Natural killer cell (primary cell): Measurements from ENCODE around the gene CAMSAP1. TPM values are rescaled to one million over a fixed set of nuclear protein-coding genes. Genes with fewer than 3 reads are reported as not detected.

Source experiments
- ATAC-seq, 3 donors: fragments of 150-1000 bp in 2 of 3; fragments of 200-7000 bp in 1 of 3; cut with Tn5 transposase; 1 replicate in 1 of 3; 2 replicates in 2 of 3; pipeline ENCODE4 v1.10.0; 2021; ENCODE audit warnings: mild to moderate bottlenecking in 2 of 3, moderate library complexity in 2 of 3
- DNase-seq, 2 donors: peaks; one replicate each; pipeline versions ENCODE4 v3.0.0 to v3.0.0-alpha.2; 2013 to 2021; ENCODE audit warnings: mixed read lengths in 1 of 2
- H3K27ac ChIP-seq: one replicate; pipeline ENCODE4 v1.5.1; 2013; ENCODE audit warnings: mild to moderate bottlenecking, low read length
- H3K27me3 ChIP-seq: one replicate; pipeline ENCODE4 v1.6.1; 2013; ENCODE audit warnings: low read length; ENCODE audit not compliant: control insufficient read depth, insufficient read depth
- H3K36me3 ChIP-seq: one replicate; pipeline ENCODE4 v1.6.1; 2013; ENCODE audit warnings: low read length; ENCODE audit not compliant: control insufficient read depth, insufficient read depth
- H3K4me1 ChIP-seq: one replicate; pipeline ENCODE4 v1.6.1; 2013; ENCODE audit warnings: low read length; ENCODE audit not compliant: control insufficient read depth, insufficient read depth
- H3K4me3 ChIP-seq: one replicate; pipeline ENCODE4 v1.5.1; 2013; ENCODE audit warnings: low read length
- H3K9me3 ChIP-seq: one replicate; pipeline ENCODE4 v1.6.1; 2013; ENCODE audit warnings: low read length; ENCODE audit not compliant: control insufficient read depth, insufficient read depth
- H3K27ac Mint-ChIP-seq, 2 donors: one replicate each; pipeline ENCODE4 v1.8.0; 2022; ENCODE audit warnings: mild to moderate bottlenecking in 2 of 2, mixed read lengths in 2 of 2, moderate library complexity in 1 of 2
- H3K27me3 Mint-ChIP-seq, 2 donors: one replicate each; pipeline ENCODE4 v1.8.0; 2022; ENCODE audit warnings: low read depth in 2 of 2, mixed read lengths in 2 of 2
- H3K36me3 Mint-ChIP-seq: one replicate; pipeline ENCODE4 v1.8.0; 2022; ENCODE audit warnings: mixed read lengths
- H3K4me1 Mint-ChIP-seq, 2 donors: one replicate each; pipeline ENCODE4 v1.8.0; 2022; ENCODE audit warnings: mixed read lengths in 2 of 2
- H3K4me3 Mint-ChIP-seq: one replicate; pipeline ENCODE4 v1.8.0; 2022; ENCODE audit warnings: mild to moderate bottlenecking, moderate library complexity, mixed read lengths
- H3K9me3 Mint-ChIP-seq, 2 donors: one replicate each; pipeline ENCODE4 v1.8.0; 2022; ENCODE audit warnings: mixed read lengths in 2 of 2
- CTCF ChIP-seq: fragments of 200-600 bp; IDR thresholded peaks from one replicate; pipeline ENCODE4 v1.8.0; 2022; ENCODE audit warnings: antibody characterized with exemption
- WGBS: methylation state at CpG from one replicate; pipeline ENCODE4 v1.1.7; 2013; ENCODE audit warnings: missing lambda C conversion rate; ENCODE audit not compliant: insufficient coverage; 5-methylcytosine and 5-hydroxymethylcytosine counted together
- intact Hi-C: fragments of 100-400 bp; cut with micrococcal nuclease; formaldehyde crosslinking; loops from one replicate; pipeline ENCODE4 v1.14.2; 2022
- total RNA-seq, 4 donors: library from RNA; stranded (reverse); fragments of 120-200 nt in 1 of 4; gene quantifications; one replicate each; pipeline versions ENCODE4 v1.2.3 to v1.2.4, GENCODE V29; 2013 to 2022

The CAMSAP1 gene
- total RNA-seq, 3 donors from 2014 or later (not counting 1 experiment from before 2014, with no cell fraction given) = 25.9 to 33.5 (median 28.1) TPM

DNA sequence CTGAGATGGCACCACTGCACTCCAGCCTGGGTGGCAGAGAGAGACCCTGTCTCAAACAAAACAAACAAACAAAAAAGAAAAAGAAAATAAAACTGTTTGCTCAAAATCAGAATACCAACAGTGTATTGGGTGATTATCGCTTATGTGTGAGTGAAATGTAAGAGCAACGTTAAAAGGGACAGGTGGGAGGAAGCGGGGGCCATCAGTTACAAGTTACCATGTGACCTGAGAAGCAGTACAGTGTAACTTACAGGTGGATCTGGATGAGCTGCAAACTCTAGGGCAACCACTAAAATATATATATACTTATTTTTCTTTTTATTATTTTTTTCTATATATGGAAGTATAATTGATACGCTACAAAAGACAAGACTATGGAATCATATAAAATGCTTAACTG, 112.0 kb downstream of the CAMSAP1 start:
- Histone ChIP-seq H3K27me3 (no peaks in the 10 kb centered on the region), H3K9me3 (no peaks in the 10 kb centered on the region), H3K36me3 (no peaks in the 10 kb centered on the region), H3K27ac (no peak overlapping the region), H3K4me3 (no peak overlapping the region), H3K4me1 (no peaks in the 10 kb centered on the region)
- Mint-ChIP-seq H3K27ac (no peak overlapping the region), H3K9me3 (no peaks in the 10 kb centered on the region), H3K4me3 (no peak overlapping the region), H3K4me1 (peaks cover 0 to 12% of the 10 kb centered on the region in 2 donors), H3K36me3 (no peaks in the 10 kb centered on the region), H3K27me3 (peaks cover 0 to 4% of the 10 kb centered on the region in 2 donors)
- no peak for ATAC-seq
- WGBS = 92% methylated on average over 3 of the region's 4 CpGs
- DNase-seq = no peak
- intact Hi-C loops = no loop called here
- no peak for TF ChIP-seq CTCF

DNA sequence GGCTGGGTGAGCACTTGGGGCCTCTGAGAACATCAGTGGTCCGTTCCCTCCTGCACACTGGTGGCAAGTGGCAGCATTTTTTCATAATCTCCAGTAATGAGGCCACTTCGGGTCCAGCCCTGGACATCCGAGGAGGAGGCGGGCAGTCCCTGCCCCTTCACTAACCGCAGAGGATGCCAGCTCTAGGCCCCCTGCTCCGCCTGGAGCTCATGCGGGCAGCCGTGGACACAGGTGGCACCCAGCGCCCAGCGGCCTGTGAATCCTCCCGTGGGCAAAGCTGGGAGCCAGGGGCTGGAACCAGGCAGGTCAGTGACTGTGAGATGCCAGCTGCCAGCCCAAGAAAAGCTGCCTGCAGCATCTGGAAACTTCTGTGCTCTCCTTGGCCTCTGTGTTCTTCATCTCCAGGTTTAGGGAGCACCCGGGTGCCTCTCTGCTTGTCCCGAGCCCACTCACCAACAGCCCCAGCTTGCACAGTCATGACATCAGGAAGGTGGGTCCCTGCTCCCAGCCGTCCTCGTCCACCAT, 112.9 kb downstream of the CAMSAP1 start:
- H3K27me3 ChIP-seq = no peaks in the 10 kb centered on the region
- H3K4me3 ChIP-seq = no peak overlapping the region
- H3K4me3 Mint-ChIP-seq = no peak overlapping the region
- intact Hi-C loops = no loop called here
- 89% methylated on average over 15 of the region's 15 CpGs for WGBS
- ATAC-seq = no peak
- no peak overlapping the region for H3K27ac ChIP-seq
- DNase-seq = no peak
- H3K4me1 ChIP-seq = no peaks in the 10 kb centered on the region
- no peak for TF ChIP-seq CTCF
- peaks cover 0 to 4% of the 10 kb centered on the region in 2 donors for H3K27me3 Mint-ChIP-seq
- no peaks in the 10 kb centered on the region for H3K36me3 ChIP-seq
- H3K4me1 Mint-ChIP-seq = peaks cover 0 to 12% of the 10 kb centered on the region in 2 donors
- no peak overlapping the region for H3K27ac Mint-ChIP-seq
- H3K9me3 Mint-ChIP-seq = no peaks in the 10 kb centered on the region
- H3K36me3 Mint-ChIP-seq = no peaks in the 10 kb centered on the region
- no peaks in the 10 kb centered on the region for H3K9me3 ChIP-seq

GRCh38 chr9:135794057-135794335, 113.3 kb downstream of the CAMSAP1 start:
- TF ChIP-seq CTCF = no peak
- no peaks in the 10 kb centered on the region for H3K9me3 Mint-ChIP-seq
- H3K27ac ChIP-seq = no peak overlapping the region
- H3K4me3 ChIP-seq = no peak overlapping the region
- peaks cover 0 to 12% of the 10 kb centered on the region in 2 donors for H3K4me1 Mint-ChIP-seq
- H3K36me3 Mint-ChIP-seq = no peaks in the 10 kb centered on the region
- no peaks in the 10 kb centered on the region for H3K27me3 ChIP-seq
- no peaks in the 10 kb centered on the region for H3K36me3 ChIP-seq
- H3K4me1 ChIP-seq = no peaks in the 10 kb centered on the region
- H3K4me3 Mint-ChIP-seq = no peak overlapping the region
- ATAC-seq (no peak), DNase-seq (no peak)
- 89% methylated on average over 7 of the region's 7 CpGs for WGBS
- intact Hi-C loops = no loop called here
- H3K27me3 Mint-ChIP-seq = peaks cover 0 to 4% of the 10 kb centered on the region in 2 donors
- H3K27ac Mint-ChIP-seq = no peak overlapping the region
- H3K9me3 ChIP-seq = no peaks in the 10 kb centered on the region
